GM19238 (cell line): ENCODE measurements around the gene GALNT13.

Source experiments
- DNase-seq: peaks from one replicate; pipeline ENCODE4 v3.0.0; 2011; ENCODE audit warnings: low spot score; ENCODE audit not compliant: insufficient read length

The GALNT13 gene

DNA sequence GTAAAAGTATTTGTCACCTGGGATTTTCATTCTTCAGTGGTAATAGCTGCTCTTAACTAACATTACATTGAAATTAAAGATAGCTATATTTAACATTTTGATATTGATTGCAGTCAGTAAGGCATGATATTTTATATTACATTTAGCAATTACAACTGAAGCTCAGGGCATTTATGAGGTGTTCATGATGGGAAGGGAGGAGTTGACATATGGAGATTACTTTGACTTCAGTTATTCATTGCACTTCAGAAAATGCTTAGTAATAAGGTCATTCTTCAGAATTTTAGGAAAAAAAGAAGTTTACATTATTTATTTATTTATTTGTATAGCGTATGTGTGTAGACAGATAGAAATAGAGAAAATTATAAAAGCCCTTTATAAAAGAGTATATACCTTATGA lies 352.0 kb downstream of the GALNT13 start:
- DNase-seq, result no peak

DNA sequence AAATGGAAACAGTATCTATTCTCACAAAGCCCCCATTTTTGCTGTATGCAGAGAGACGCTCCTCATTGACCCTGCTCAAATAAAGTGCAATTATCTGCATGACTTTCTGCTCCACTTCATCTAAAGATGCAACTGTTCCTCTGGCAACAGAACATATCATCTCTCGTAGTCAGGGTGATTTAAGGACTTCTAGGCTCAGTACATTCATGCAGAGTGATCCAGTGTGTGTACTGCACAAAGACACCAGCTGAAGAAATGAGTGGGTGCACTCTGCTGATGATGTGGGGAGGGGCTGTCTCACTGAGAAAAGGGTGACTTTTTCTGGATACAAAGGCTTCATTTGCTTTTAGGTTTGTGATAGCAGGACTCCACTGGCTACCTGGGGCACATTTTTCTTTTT lies 355.2 kb downstream of the GALNT13 start:
- DNase-seq, result no peak

DNA sequence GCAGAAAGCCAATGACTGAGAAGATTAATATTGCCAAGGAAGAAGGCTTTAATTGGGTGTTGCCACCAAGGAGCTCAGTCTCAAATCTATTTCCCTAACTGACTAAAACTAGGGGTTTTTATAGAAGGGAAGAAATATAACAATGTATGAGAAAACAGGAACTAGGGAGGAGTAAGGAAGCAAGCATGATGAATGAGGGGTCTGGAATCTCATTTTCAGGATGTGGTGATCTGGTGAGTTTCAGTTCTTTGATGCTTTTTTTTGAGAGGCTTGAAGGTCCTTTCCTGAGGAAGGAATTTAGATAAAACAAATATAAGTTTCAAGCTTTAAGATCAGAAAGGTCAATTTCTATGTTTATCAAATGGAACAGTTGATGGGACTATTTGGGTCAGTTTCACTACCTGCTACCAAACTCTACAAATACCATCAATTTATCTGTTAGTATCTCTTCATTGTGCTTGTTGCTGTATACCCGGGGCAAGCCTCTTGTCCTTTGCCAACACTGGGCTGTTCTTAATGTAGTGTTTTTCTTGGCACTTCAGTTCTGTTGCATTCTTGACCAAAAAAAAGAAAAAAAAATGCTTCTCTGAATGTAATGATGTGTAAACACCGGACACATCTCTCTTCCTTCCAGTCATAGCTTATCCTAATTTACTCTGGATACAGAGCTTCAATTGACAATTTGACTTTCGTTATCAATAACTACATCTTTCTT lies 357.0 kb downstream of the GALNT13 start:
- no peak for DNase-seq

DNA sequence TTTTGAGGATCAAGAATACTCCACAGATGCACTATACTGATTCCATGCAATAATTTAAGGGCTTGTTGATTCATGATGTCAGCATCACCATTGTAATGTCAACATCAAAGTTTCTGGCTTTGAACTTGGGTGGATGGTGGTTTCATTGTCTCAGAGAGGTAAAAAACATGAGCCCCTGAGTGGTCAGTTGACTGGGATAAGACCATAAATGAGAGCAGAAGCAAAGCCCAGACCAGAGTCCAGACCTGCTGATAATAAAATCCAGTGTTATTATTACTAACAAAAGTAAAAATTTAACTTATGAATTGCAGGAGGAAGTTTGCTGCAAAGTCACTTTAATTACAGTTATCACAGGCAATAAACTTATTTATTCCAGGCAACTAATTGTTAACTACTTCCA lies 358.2 kb downstream of the GALNT13 start:
- DNase-seq, result no peak

DNA sequence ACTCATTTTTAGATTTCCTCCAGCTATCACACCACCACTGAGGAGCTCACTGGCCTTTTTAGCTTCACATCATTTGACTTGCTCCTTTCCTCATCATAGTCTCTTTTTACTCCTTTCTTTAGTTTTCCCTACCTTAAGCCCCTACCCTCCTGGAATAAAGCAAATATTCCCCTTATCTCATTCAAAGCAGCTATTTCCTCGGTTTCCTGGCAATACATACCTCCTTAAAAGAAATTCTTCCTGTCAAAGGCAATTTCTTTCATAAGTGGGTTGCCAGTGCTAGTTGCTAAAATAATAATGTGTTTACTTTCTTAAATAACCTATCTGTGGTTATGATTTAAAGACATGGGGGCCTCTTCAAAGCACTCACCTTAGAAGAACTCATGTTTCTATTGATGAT lies 359.3 kb downstream of the GALNT13 start:
- no peak for DNase-seq

DNA sequence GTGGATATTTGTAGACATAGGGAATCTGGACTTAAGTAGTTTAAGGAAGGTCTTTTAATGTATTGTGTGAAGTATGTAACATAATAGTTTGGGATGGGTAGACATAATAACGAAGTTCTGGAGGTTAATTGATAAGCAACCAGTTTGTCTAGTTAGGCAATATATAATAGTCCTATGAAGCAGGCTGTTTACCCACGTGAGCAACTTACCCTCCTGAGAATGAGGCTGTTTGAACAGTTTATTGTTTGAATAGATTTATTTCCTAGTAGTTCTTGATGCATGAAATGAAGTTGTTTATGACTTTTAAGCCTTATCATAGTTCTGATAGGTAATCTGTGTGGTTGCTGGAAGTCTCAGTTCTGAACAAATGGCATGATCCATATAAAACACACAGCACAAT lies 361.5 kb downstream of the GALNT13 start:
- no peak for DNase-seq

DNA sequence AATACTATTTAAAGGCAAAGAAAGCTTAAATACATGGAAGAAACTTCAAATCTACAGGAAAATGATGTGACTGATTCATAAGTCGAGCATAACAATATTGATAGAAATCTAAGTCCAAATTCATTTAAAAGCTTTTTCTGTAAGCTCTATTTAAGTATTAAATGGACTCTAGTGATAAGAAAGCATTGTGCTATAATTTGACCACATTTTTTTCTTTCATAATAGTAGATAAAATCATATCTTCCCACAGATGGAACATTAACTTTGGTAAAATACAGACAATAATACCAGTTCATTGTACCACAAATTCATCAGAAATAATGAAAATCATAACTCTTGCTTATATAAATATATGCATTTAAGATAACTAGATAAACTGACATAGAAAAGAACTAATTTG lies 366.5 kb downstream of the GALNT13 start:
- no peak for DNase-seq

DNA sequence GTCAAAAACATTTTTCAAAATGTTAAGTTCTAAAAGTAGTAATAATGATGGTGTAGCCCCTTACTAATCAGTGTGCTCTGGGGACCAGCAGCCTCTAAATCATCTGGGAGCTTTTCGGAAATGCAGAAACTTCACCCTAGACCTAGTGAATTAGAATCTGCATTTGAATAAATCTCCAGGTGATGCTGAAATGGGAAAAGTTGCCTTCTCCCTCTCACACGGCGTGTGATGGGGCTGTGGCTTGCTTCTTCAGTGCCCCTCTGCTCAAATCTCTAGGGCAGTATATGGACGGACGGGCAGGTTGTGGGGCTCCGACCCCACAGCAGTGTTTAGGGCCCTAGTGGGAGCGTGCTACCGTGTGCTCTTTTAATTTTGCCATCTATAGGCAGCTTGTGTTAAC lies 368.6 kb downstream of the GALNT13 start:
- no peak for DNase-seq

DNA sequence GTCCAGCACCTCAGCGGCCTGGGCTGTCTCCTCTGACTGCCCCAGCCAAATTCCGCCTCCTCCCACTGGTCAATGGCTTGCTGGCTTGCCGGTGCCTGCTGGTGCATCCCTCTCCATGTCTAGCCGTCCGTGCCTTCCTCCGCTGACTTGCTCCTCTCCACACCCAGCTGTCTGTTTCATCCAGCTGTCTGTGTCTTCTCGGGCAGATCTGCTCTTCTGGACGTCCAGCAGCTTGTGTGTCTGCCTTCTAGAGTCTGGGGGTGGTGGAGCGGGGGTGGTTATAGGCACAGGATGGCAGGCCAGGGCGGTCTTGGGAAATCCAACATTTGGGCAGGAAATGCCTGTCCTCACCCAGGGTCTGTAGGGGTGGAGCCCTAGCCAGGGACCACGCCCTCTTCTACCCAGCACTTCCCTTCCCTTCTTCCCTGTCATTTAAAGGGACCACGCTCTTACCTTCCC lies 369.2 kb downstream of the GALNT13 start:
- no peak for DNase-seq

DNA sequence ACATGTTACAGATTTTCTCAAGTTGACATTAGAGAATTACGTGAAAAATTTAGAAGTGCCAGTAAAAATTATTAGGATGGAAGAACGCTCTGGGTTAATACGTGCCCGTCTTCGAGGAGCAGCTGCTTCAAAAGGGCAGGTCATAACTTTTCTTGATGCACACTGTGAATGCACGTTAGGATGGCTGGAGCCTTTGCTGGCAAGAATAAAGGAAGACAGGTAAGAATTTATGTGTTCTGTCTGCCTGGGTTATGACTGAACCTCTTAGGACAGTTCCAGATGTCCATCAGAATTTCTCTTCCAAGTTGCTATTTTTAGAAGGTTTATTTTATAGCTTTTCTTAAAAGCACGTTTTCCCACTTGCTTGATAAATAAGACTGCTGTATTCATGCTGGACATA lies 371.0 kb downstream of the GALNT13 start:
- no peak for DNase-seq

DNA sequence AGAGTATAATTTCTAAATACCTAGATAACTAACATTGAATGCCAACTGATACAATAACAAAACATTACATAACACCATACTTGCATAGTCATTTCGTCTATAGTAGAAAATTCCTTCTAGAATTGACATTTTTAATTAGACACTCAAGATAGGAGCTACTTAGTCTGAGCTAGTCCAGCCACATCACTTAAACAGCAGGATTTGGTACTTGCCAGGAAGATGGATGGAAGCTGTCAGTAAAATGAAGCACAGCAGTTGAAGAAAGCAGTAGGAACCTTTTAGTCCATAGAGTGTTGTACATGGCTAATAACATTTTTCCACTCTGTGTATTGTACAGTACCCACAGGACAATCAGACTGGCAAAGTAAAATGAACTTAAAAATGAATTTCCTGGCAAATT lies 372.0 kb downstream of the GALNT13 start:
- DNase-seq, result no peak

DNA sequence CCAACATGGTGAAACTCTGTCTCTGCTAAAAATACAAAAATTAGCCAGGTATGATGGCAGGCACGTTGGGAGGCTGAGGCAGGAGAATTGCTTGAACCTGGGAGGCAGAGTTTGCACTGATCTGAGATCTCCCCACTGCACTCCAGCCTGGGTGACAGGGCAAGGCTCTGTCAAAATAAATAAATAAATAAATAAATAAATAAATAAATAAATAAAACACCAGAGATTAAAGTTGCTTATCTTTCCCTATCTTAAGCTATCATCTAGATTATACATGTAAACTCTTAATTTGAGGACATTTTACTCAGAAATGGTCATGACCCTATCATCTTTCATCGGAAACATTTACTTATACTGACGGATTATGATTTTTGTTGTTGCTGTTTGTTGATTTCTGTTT lies 373.2 kb downstream of the GALNT13 start:
- DNase-seq, result no peak

DNA sequence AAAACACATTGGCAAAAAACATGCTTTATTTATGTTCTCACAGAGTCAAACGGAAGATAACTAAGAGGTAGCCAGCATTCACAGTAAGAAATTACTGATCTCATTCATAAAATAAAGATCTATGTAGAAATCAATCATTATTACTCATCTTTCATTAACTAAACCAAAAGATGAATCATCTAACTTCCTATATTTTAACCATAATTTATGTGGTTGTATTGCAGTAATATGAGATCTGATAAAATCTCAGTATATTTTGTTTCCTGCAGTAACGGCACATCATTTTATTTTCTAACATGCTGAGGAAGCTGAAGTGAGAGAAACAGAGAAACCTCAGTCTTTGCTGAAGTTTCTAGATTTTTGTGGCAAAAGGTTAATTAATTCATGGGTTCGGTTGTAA lies 375.8 kb downstream of the GALNT13 start:
- no peak for DNase-seq

DNA sequence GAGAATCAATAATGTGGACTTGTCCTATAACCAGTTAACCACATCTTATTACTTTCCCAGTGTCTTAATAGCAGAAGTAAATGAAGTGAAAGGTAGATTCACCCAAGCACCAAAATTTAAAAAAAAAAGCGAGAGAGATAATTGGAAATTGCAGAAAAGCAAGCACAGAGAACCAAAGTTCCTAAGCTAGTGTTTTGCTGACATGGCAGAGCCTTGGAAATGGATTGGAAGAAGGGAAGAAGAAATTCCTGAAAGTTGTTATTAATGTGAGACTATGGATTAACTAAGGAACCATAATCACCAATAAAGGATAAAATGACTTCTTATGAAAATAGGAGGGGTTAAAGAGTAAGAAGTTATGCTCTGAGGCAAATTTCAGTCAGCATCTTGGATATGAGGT lies 384.4 kb downstream of the GALNT13 start:
- no peak for DNase-seq

DNA sequence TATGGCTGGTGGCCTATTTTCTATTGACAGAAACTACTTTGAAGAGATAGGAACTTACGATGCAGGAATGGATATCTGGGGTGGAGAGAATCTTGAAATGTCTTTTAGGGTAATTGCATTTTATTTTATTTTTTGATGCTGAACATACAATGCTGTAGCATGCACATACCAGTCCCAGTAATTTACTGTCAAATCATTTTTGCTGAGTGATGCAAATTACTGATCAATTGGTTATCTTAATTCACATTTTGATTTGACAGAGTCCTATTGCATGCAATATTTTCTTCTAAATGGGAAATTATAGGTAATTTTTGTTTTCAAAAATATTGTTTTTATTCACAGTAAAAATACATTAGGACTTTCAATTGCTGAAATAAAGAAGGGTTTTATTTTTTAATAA lies 387.3 kb downstream of the GALNT13 start:
- no peak for DNase-seq

DNA sequence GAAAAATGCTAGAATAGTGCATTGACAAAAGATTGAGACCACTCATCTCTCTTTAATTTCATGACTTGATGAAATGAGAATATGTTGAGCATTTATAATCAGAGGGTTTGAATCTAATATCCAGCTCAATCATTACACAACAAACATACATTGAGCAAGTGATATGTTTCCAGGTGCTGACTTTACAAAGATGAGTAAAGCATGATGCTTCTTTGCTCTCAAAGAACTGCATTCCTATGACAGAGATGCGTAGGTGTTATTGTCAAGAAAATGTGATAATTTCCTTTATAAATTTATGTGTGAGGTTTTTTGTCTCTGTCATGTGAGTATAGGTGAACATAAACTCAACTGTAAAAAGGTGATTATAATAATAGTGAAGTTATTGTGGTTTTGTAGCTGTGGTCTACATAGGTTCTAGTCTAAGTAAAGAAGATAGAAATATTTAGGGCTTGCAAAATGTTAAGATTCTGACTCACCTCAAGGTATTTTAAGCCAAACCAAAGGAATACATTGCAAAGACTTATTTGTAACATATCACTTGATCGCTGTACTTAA lies 389.8 kb downstream of the GALNT13 start:
- no peak for DNase-seq

DNA sequence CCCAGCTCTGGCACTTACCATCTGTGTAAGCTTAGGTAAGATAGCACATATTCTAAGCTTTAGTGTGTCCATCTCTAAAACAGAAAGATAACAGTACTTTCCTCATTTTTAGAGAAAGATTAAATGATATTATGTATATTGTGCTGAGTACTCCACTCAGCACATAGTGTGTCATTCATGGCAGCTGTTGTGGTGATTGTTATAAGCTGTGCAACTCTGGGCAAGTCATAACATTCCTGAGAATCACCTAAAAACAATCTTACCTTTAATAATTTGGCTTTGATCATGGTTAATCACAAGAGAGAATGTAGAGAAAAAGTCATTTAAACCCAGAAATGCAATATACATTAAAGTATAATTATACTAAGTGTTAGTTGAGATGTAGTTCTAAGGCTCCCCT lies 391.5 kb downstream of the GALNT13 start:
- no peak for DNase-seq

DNA sequence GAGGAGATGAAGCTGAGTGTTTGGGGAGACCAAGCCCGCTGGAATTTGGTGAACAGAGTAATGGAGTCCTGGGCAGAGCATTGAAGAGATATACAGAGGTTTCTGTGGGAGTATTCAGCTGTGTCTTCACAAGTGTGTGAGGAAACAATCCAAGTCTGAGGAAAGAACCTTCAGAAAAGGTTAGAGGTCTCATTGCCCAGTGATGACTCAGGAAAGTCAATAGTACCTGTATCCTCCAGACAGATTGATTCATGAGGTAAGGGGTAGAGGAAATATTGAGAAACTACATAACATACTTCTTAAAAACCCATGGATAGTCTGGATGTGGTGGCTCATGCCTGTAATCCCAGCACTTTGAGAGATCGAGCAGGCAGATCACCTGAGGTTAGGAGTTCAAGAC lies 392.3 kb downstream of the GALNT13 start:
- no peak for DNase-seq

DNA sequence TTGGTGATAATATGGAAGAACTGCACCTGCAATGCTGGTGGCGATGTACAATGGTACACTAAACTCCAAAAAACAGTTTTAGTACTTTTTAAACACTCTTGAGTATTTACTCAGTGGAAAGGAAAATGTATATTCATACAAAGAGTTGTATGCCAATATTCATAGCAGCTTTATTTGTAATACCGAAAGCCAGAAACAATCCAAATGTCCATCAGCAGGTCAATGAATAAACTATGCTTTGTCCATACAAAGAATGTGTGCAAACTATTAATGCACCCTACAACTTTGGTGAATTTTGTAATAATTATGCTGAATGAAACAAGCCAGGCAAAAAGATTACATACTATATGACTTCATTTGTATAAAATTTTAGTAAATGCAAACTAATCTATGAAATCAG lies 396.3 kb downstream of the GALNT13 start:
- no peak for DNase-seq

DNA sequence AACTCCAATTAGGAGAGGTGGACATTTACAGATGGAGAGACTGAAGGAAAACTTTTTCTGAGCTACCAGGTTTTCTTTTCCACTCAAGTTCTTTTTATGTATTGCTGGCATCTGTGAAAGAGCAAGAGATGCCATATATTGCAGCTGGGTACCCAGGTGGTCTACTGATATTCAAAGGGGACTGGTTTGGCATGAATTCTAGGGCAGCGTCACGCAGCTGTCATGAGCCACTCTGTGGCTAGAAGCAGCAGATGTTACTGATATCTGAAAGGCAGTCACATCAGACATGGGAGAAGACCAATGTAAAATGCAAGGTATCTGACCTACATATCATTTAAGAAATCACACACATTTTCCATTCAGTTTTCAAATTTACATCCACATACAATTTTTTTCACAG lies 408.8 kb downstream of the GALNT13 start:
- no peak for DNase-seq

DNA sequence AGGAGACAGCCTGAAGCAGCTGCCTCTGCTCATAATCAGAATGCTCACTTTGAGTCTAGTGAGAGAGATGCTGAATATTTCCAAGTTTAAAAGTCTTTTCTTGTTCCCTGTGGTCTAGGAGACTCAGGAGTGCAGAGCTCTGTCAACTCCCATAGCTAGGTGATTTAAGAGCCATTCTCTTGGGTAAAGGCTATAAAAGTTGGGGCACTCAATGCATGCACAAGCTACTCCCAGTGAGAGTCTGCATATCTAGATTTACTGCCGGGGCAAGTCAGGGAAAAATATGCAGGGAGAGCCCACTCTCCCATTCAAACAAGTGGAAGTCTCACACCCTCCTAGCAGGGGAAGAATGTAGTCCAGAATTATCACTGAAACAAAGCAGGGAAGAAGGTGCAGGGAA lies 418.1 kb downstream of the GALNT13 start:
- DNase-seq, result no peak

DNA sequence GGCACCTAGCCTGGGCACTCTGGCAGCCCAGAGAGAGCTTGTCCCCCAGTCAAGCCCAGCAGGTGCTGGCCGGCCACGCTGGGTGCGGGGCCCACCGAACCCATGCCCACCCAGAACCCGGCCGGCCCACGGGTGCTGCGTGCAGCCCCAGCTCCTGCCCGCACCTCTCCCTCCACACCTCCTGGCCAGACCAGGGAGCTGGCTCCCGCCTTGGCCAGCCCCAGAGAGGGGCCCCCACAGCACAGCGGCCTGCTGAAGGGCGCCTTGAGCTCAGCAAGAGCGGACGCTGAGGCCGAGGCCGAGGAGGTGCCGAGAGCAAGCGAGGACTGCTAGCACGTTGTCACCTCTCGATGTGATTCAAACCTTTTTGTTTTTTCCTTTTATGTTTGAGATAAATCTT lies 419.8 kb downstream of the GALNT13 start:
- no peak for DNase-seq

DNA sequence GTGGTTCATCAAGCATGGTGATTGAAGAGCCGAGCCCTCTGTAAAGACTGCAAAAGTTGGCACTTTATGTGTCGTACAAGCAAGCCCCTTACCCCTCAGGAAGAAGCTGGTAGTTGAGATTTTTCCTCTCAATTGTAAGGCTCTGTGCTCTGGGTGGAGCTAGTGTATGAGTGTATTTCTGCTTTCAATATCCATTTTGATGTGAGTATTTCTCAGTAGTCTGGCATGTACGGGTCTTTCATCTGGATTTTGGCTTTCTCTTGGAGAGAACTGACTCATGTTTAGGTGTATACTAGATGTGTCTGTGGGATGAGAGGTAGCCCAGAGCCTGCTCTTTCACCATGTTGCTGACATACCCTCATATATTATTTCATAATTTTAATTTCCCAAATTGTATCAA lies 420.2 kb downstream of the GALNT13 start:
- DNase-seq, result no peak

DNA sequence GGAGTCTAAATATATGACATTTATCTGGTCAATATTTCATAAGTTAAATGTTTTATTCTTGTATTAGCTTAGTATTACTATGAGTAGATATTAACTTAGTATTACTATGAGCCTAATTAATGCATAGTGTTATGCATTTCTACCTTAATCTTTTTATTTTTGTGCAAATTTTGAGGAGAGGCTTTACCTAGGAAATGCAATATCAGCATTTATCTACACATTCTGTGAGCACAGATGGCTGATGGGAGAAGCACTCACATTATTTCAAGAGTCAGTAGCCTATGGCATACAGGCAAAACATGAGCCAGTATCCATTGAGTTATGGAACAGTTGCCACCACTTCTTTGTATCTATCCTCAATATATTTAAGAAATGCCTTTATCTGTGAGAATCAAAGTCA lies 422.1 kb downstream of the GALNT13 start:
- no peak for DNase-seq
